Ascending aorta (tissue), 2 donors: ENCODE data around the gene SOX9. TPM values are rescaled to one million over a fixed set of nuclear protein-coding genes. Genes with fewer than 3 reads are reported as not detected.

Experiments
- DNase-seq, 2 donors: peaks; one replicate each; pipeline ENCODE4 v3.0.0-alpha.2; 2019; ENCODE audit warnings: low spot score in 2 of 2
- H3K27ac ChIP-seq, 2 donors: fragments of 200-600 bp; sonication (generic); one replicate each; pipeline ENCODE4 v1.5.1; 2016 to 2017; ENCODE audit warnings: mild to moderate bottlenecking in 1 of 2
- H3K27me3 ChIP-seq: fragments of 200-600 bp; sonication (generic); one replicate; pipeline ENCODE4 v1.5.1; 2017
- H3K36me3 ChIP-seq, 2 donors: fragments of 200-600 bp; sonication (generic); one replicate each; pipeline ENCODE4 v1.5.1; 2016
- H3K4me1 ChIP-seq, 2 donors: fragments of 200-600 bp; sonication (generic); one replicate each; pipeline ENCODE4 v1.5.1; 2016 to 2017; ENCODE audit warnings: mild to moderate bottlenecking in 1 of 2
- H3K4me3 ChIP-seq, 2 donors: fragments of 200-600 bp; sonication (generic); one replicate each; pipeline ENCODE4 v1.5.1; 2016 to 2017; ENCODE audit warnings: mild to moderate bottlenecking in 1 of 2
- H3K9me3 ChIP-seq, 2 donors: fragments of 200-600 bp; sonication (generic); one replicate each; pipeline ENCODE4 v1.5.1; 2016
- intact Hi-C: fragments of 100-400 bp; cut with DNase I; formaldehyde crosslinking; loops from one replicate; pipeline ENCODE4 v1.15.1; 2023
- total RNA-seq: library from RNA; depleted of rRNA; stranded (reverse); fragments of >200 nt; gene quantifications from one replicate; pipeline ENCODE4 v1.1.0, GENCODE V29; 2016
- TF ChIP-seq, protein P1 (sequence below), 3 experiments: fragments of 200-600 bp in 2 of 3; fragments of 450-650 bp in 1 of 3; sonication (generic) in 2 of 3; IDR thresholded peaks; one replicate each; pipeline ENCODE4 v1.5.1; 2016 to 2019; ENCODE audit warnings: antibody characterized with exemption in 3 of 3, mild to moderate bottlenecking in 1 of 3, moderate library complexity in 1 of 3

SOX9 gene
- total RNA-seq, 1 donor from 2014 or later = 2.4 TPM

DNA sequence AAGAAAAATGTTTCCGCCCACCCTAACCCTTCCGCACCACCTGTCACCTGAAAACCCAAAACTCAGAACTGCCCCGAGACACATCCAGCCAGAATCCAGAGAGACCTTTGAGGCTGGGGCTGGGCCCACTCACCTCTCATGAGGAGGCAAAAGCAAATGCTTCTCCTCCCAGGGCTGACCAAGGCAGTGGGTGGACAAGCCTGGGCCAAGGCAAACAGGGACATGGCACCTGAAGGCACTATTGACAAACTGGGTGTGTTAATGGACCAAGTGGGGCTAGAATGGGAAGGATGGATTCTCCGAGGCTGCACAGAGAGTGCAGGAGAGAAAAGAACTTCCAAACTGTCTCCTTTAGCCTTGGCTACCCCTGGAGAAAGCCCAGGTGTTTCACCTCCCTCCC, 54.4 kb downstream of the SOX9 start:
- Histone ChIP-seq H3K9me3 (no peaks in the 10 kb centered on the region), H3K27ac (no peak overlapping the region), H3K4me1 (no peaks in the 10 kb centered on the region), H3K4me3 (no peak overlapping the region), H3K27me3 (no peaks in the 10 kb centered on the region), H3K36me3 (no peaks in the 10 kb centered on the region)
- intact Hi-C loops = no loop called here
- TF ChIP-seq, protein P1, sequence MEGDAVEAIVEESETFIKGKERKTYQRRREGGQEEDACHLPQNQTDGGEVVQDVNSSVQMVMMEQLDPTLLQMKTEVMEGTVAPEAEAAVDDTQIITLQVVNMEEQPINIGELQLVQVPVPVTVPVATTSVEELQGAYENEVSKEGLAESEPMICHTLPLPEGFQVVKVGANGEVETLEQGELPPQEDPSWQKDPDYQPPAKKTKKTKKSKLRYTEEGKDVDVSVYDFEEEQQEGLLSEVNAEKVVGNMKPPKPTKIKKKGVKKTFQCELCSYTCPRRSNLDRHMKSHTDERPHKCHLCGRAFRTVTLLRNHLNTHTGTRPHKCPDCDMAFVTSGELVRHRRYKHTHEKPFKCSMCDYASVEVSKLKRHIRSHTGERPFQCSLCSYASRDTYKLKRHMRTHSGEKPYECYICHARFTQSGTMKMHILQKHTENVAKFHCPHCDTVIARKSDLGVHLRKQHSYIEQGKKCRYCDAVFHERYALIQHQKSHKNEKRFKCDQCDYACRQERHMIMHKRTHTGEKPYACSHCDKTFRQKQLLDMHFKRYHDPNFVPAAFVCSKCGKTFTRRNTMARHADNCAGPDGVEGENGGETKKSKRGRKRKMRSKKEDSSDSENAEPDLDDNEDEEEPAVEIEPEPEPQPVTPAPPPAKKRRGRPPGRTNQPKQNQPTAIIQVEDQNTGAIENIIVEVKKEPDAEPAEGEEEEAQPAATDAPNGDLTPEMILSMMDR (IDR thresholded peaks at IDR 0.05) = no peak
- no peak for DNase-seq
